ENCODE data around the gene TBX6.

TBX6 gene

GRCh38 chr16:30113711-30114333 is 22.1 kb upstream of the TBX6 start:
- no peak for DNase-seq

GRCh38 chr16:30113031-30113710 is 21.4 kb upstream of the TBX6 start, which contains the start of gene GDPD3:
Gene GDPD3 (minus strand): TSS chr16:30113537. CDS start chr16:30113478, 59 bp downstream.
- no peak for DNase-seq

GRCh38 chr16:30112197-30113030 is 20.7 kb upstream of the TBX6 start:
- DNase-seq, result peak; percentile 42

GRCh38 chr16:30110661-30111060 is 18.9 kb upstream of the TBX6 start:
- no peak for DNase-seq

- no peak for DNase-seq
Observed at GRCh38 chr16:30108059-30108850, 16.5 kb upstream of the TBX6 start.

GRCh38 chr16:30104492-30104891 is 12.8 kb upstream of the TBX6 start:
- DNase-seq, result no peak

GRCh38 chr16:30104090-30104489 is 12.4 kb upstream of the TBX6 start:
- DNase-seq, result no peak

- no peak for DNase-seq
Observed at GRCh38 chr16:30096862-30097563, 5.3 kb upstream of the TBX6 start.

GRCh38 chr16:30096105-30096861 is 4.6 kb upstream of the TBX6 start, which contains the start of gene YPEL3:
Gene YPEL3 (minus strand): TSS chr16:30096213. CDS start chr16:30095482, 731 bp downstream.
- DNase-seq, result peak; percentile 90

GRCh38 chr16:30095166-30096078 is 3.7 kb upstream of the TBX6 start:
- DNase-seq, result no peak

GRCh38 chr16:30094541-30095165 is 2.9 kb upstream of the TBX6 start:
- no peak for DNase-seq

- DNase-seq, result peak; percentile 52
Observed at GRCh38 chr16:30092373-30093010, 768 bp upstream of the TBX6 start.

GRCh38 chr16:30090610-30091331 is 953 bp downstream of the TBX6 start:
- DNase-seq, result no peak

GRCh38 chr16:30088832-30089624 is 2.7 kb downstream of the TBX6 start:
- DNase-seq, result no peak

- DNase-seq, result no peak
Observed at GRCh38 chr16:30088237-30088831, 3.4 kb downstream of the TBX6 start.

GRCh38 chr16:30087181-30087898 is 4.4 kb downstream of the TBX6 start:
- DNase-seq, result no peak
